Common myeloid progenitor, CD34-positive (primary cell): ENCODE data around the gene GBA3. TPM values are rescaled to one million over a fixed set of nuclear protein-coding genes. Genes with fewer than 3 reads are reported as not detected.

ENCODE experiments used
- CTCF ChIA-PET: fragments of 350-600 bp; sonication (Branson Sonifier 250); formaldehyde crosslinking; loops from one replicate; lab custom pipeline; 2021; ENCODE audit warnings: antibody characterized with exemption; lab: Charles Lee
- POLR2A ChIA-PET: fragments of 350-600 bp; sonication (Branson Sonifier 250); formaldehyde crosslinking; loops from one replicate; lab custom pipeline; 2021; ENCODE audit warnings: antibody characterized with exemption; lab: Charles Lee
- DNase-seq, 3 donors: peaks; one replicate each; pipeline versions ENCODE4 v3.0.0 to v3.0.0-alpha.2; 2013
- H3K27ac ChIP-seq, 2 experiments: 1 replicate in 1 of 2; 2 replicates in 1 of 2; pipeline ENCODE4 v1.7.0; 2013; ENCODE audit warnings: inconsistent platforms in 2 of 2, low read length in 2 of 2, mild to moderate bottlenecking in 2 of 2, low read depth in 1 of 2, moderate library complexity in 1 of 2; ENCODE audit not compliant: severe bottlenecking in 2 of 2, insufficient read depth in 1 of 2, poor library complexity in 1 of 2
- H3K27me3 ChIP-seq, 5 experiments: replicated peaks in 2 of 5; 1 replicate in 3 of 5; 2 replicates in 2 of 5; pipeline versions ENCODE4 v1.6.1 to v1.7.0; 2013; ENCODE audit warnings: low read length in 4 of 5, mild to moderate bottlenecking in 2 of 5, moderate library complexity in 2 of 5, inconsistent platforms in 1 of 5; ENCODE audit not compliant: insufficient read depth in 5 of 5, control insufficient read depth in 4 of 5
- H3K36me3 ChIP-seq, 4 experiments: 1 replicate in 2 of 4; 2 replicates in 2 of 4; pipeline versions ENCODE4 v1.6.1 to v1.7.0; 2013; ENCODE audit warnings: low read length in 3 of 4, control low read depth in 1 of 4, mild to moderate bottlenecking in 1 of 4; ENCODE audit not compliant: control insufficient read depth in 4 of 4, insufficient read depth in 4 of 4
- H3K4me1 ChIP-seq, 4 experiments: 1 replicate in 3 of 4; 2 replicates in 1 of 4; pipeline versions ENCODE4 v1.6.1 to v1.7.1; 2013; ENCODE audit warnings: low read length in 3 of 4, mild to moderate bottlenecking in 3 of 4, control low read depth in 1 of 4, inconsistent platforms in 1 of 4, moderate library complexity in 1 of 4; ENCODE audit not compliant: control insufficient read depth in 4 of 4, insufficient read depth in 4 of 4; ENCODE audit errors: control extremely low read depth in 1 of 4
- H3K4me3 ChIP-seq, 7 experiments: 1 replicate in 4 of 7; 2 replicates in 3 of 7; pipeline versions ENCODE4 v1.5.1 to v1.7.0; 2013; ENCODE audit warnings: mild to moderate bottlenecking in 7 of 7, low read length in 6 of 7, moderate library complexity in 6 of 7, inconsistent platforms in 2 of 7, low read depth in 2 of 7, control low read depth in 1 of 7; ENCODE audit not compliant: insufficient read depth in 4 of 7, control insufficient read depth in 1 of 7; ENCODE audit errors: extremely low read depth in 1 of 7
- H3K9me3 ChIP-seq, 5 experiments: 1 replicate in 4 of 5; 2 replicates in 1 of 5; pipeline versions ENCODE4 v1.6.1 to v1.7.1; 2013; ENCODE audit warnings: low read length in 4 of 5, mild to moderate bottlenecking in 2 of 5, inconsistent platforms in 1 of 5, low read depth in 1 of 5, moderate library complexity in 1 of 5; ENCODE audit not compliant: control insufficient read depth in 4 of 5, insufficient read depth in 2 of 5; ENCODE audit errors: control extremely low read depth in 1 of 5
- WGBS: methylation state at CpG from one replicate; pipeline ENCODE4 v1.1.5; 2013; ENCODE audit not compliant: insufficient coverage; 5-methylcytosine and 5-hydroxymethylcytosine counted together
- polyA plus RNA-seq: library from polyadenylated mRNA; unstranded; fragments of 120-200 nt; gene quantifications from one replicate; pipeline ENCODE4 v1.2.1, GENCODE V29; 2013

Gene GBA3
- 0.11 TPM for polyA plus RNA-seq

- Histone ChIP-seq H3K4me1 (peaks cover 2 to 7% (median 4%) of the 10 kb centered on the region in 4 experiments), H3K4me3 (no peak within 1 kb of the TSS), H3K27me3 (peaks cover 0 to 3% (median 0%) of the 10 kb centered on the region in 5 experiments), H3K36me3 (no peaks in the 10 kb centered on the region), H3K27ac (no peak within 1 kb of the TSS), H3K9me3 (no peaks in the 10 kb centered on the region)
- ChIA-PET POLR2A (no interaction called here), CTCF (interaction anchor here (1.0 to 3.2 kb wide), 4 partner anchors 10 to 903 kb away, joined by 3 to 17 read pairs (median 4); no protein-coding TSS in a partner anchor)
- no CpG with 5 or more reads among the region's 1 CpG for WGBS
- no peak for DNase-seq
These were observed at the start of gene GBA3 for GRCh38 chr4:22692736-22693135. Gene GBA3, plus strand, starts transcription at chr4:22692937.

GRCh38 chr4:22643952-22644351, 48.8 kb upstream of the GBA3 start:
- Histone ChIP-seq H3K36me3 (no peaks in the 10 kb centered on the region), H3K27ac (no peak overlapping the region), H3K27me3 (no peaks in the 10 kb centered on the region), H3K4me3 (no peak overlapping the region), H3K4me1 (no peaks in the 10 kb centered on the region), H3K9me3 (peaks cover 0 to 6% (median 2%) of the 10 kb centered on the region in 5 experiments)
- DNase-seq, result no peak
- WGBS, result 100% methylated on average over 3 of the region's 4 CpGs
- ChIA-PET CTCF (interaction anchor here (0.6 kb wide), 1 partner anchor 1728 kb away, joined by 3 read pairs; no protein-coding TSS in a partner anchor), POLR2A (interaction anchor here (0.7 kb wide), 1 partner anchor 20 kb away, joined by 3 read pairs; no protein-coding TSS in a partner anchor)

GRCh38 chr4:22645481-22646182, 47.1 kb upstream of the GBA3 start:
- H3K9me3 ChIP-seq, result peaks cover 0 to under 1% (median 0%) of the 10 kb centered on the region in 5 experiments
- no peaks in the 10 kb centered on the region for H3K27me3 ChIP-seq
- DNase-seq, result no peak
- no CpG with 5 or more reads among the region's 1 CpG for WGBS
- no peak overlapping the region for H3K4me3 ChIP-seq
- ChIA-PET POLR2A (interaction anchor here (0.6 kb wide), 1 partner anchor 192 kb away, joined by 3 read pairs; no protein-coding TSS in a partner anchor), CTCF (no interaction called here)
- no peak overlapping the region for H3K27ac ChIP-seq
- H3K4me1 ChIP-seq, result no peaks in the 10 kb centered on the region
- H3K36me3 ChIP-seq, result no peaks in the 10 kb centered on the region

- Histone ChIP-seq H3K27me3 (no peaks in the 10 kb centered on the region), H3K4me1 (no peaks in the 10 kb centered on the region), H3K4me3 (no peak overlapping the region), H3K27ac (no peak overlapping the region), H3K36me3 (no peaks in the 10 kb centered on the region), H3K9me3 (no peaks in the 10 kb centered on the region)
- DNase-seq, result no peak
- CTCF ChIA-PET, result no interaction called here
- POLR2A ChIA-PET, result no interaction called here
- 100% methylated on average over 4 of the region's 8 CpGs for WGBS
These were observed 43.7 kb upstream of the GBA3 start for GRCh38 chr4:22648996-22649395.

GRCh38 chr4:22650771-22651170, 42.0 kb upstream of the GBA3 start:
- Histone ChIP-seq H3K36me3 (no peaks in the 10 kb centered on the region), H3K27me3 (no peaks in the 10 kb centered on the region), H3K9me3 (no peaks in the 10 kb centered on the region), H3K27ac (no peak overlapping the region), H3K4me3 (no peak overlapping the region), H3K4me1 (no peaks in the 10 kb centered on the region)
- CTCF ChIA-PET, result no interaction called here
- DNase-seq, result no peak
- POLR2A ChIA-PET, result interaction anchor here (0.6 kb wide), 1 partner anchor 338 kb away, joined by 3 read pairs; no protein-coding TSS in a partner anchor

GRCh38 chr4:22653752-22654151, 39.0 kb upstream of the GBA3 start:
- Histone ChIP-seq H3K9me3 (no peaks in the 10 kb centered on the region), H3K27ac (no peak overlapping the region), H3K4me1 (no peaks in the 10 kb centered on the region), H3K27me3 (no peaks in the 10 kb centered on the region), H3K36me3 (no peaks in the 10 kb centered on the region), H3K4me3 (no peak overlapping the region)
- WGBS, result no CpG with 5 or more reads among the region's 3 CpGs
- ChIA-PET CTCF (no interaction called here), POLR2A (interaction anchor here (0.6 kb wide), 1 partner anchor 697 kb away, joined by 3 read pairs; no protein-coding TSS in a partner anchor)
- no peak for DNase-seq

GRCh38 chr4:22661443-22661842, 31.3 kb upstream of the GBA3 start:
- H3K36me3 ChIP-seq, result no peaks in the 10 kb centered on the region
- ChIA-PET POLR2A (no interaction called here), CTCF (no interaction called here)
- DNase-seq, result no peak
- H3K27ac ChIP-seq, result no peak overlapping the region
- 90% methylated on average over 4 of the region's 6 CpGs for WGBS
- H3K9me3 ChIP-seq, result peaks cover 0 to 2% (median 0%) of the 10 kb centered on the region in 5 experiments
- no peaks in the 10 kb centered on the region for H3K27me3 ChIP-seq
- no peaks in the 10 kb centered on the region for H3K4me1 ChIP-seq
- H3K4me3 ChIP-seq, result no peak overlapping the region
